GM19328 (cell line): ENCODE results near the gene ACTL8.

Experiments
- ATAC-seq: cut with Tn5 transposase; IDR thresholded peaks from one replicate; pipeline ENCODE4 v1.9.1; 2021; ENCODE audit warnings: mild to moderate bottlenecking, moderate library complexity; ENCODE audit not compliant: unreplicated experiment

Gene ACTL8

GRCh38 chr1:17798011-17798410 lies 42.9 kb downstream of the ACTL8 start:
- ATAC-seq = no peak

DNA sequence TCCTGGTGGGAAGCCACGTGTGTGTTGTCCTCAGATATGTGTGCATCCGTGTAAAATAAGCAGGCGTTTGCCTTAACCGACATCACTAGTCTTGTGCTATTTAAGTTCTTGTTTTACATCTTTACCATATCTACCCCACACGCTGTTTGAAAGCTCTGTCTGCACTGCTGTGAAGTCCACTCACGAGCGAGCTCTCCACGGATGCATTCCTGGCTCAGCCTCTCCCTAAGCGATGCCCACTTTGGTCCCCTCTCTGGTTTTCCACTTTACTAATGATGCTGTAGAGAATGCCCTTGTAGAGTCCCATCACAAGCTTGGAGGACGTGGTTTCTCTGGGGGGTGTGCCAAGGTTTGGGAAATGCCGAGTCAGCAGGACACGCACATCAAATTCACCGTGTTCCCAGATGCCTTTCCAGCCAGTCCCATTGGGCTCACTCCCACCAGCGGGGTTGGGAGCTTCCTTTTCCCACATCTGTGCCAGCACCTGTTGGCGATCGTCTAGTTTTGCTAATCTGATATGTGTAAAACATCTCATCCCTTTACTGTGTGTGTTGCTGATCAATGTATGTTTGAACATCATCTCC lies 43.8 kb downstream of the ACTL8 start:
- no peak for ATAC-seq

DNA sequence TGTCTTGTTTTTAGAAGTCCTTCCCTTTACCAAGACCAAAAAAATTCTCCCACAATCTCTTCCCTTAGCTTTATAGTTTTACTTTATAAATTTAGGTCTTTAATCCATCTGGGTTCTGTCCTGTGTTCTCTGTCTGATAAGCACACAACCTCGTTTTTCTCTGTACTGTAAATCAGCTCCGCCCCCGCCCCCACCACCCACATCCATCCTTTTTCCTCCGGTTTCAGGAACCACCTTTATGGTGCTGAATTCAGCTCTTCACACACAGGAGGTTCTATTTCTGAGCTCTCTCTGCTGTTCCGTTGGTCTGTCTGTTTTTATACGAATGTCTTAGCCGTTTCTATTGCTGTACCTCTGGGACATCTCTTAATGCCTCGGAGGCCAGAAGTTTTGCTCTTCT lies 44.5 kb downstream of the ACTL8 start:
- ATAC-seq = no peak

DNA sequence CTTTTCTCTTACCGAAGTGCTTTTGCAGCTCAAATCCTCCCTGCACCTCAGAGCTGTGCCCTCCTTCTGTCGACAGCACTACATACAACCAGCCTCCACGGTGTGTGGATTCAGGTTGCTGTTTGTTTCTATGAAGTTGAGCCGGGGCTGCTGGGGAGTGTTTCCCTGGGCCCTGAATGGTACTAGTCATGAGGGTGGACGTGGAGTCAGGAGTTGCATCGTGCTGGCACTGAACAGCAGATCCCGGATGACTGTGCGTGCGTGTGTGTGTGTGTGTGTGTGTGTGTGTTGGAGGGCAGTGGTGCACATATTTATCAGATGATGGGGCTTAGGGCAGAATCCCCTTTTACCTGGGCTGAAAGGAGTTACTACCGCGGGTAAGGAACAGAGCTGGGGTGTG lies 47.0 kb downstream of the ACTL8 start:
- no peak for ATAC-seq

DNA sequence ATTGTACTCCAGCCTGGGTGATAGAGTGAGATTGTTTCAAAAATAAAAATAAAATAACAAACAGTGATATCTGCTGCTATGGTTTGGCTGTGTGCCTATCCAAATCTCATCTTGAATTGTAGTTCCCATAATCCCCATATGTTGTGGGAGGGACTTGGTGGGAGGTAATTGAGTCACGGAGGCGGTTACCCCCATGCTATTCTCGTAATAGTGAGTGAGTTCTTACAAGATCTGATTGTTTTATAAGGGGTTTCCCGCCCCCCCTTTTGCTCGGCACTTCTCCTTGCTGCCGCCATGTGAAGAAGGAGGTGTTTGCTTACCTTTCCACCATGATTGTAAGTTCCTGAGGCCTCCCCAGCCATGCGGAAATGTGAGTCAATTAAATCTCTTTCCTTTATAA lies 47.8 kb downstream of the ACTL8 start:
- ATAC-seq = no peak

DNA sequence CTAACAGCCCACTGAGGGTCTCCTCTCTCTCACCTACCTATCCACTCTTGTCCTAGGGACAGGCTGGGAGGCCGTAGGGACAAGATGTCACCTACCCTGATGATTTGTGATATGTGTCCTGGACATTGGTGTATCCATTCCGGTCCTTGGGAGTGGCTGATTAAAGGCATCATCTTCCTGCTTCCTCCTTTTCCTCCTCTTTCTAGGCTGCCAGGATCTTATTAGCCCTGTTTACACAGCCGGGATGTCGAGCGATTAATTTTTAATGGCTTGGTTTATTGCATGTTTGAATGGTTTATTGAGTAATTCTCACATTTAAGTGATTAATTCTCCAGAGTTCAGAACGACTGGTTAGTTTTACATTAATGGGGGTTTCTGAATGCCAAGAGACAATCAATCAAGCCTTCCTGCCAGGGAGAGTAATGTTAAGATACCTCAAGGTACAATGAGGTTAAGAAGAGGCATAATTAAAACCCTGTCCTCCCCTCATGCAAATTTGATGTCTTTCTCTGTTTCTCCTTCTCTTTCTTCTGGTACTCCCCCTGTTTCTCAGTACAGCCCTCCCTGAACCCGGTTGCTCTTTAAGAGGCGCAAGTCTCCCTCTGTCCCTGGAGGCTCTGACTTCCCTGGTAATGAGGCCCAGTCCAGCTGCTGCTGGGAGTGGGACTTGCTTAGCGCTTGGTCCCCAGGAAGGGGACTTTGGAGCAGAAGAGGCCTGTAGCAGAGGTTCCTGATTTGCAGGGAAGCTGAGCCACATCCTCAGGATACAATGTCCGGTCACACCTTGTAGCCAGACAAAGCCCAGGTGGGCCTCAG lies 50.9 kb downstream of the ACTL8 start:
- ATAC-seq = no peak

DNA sequence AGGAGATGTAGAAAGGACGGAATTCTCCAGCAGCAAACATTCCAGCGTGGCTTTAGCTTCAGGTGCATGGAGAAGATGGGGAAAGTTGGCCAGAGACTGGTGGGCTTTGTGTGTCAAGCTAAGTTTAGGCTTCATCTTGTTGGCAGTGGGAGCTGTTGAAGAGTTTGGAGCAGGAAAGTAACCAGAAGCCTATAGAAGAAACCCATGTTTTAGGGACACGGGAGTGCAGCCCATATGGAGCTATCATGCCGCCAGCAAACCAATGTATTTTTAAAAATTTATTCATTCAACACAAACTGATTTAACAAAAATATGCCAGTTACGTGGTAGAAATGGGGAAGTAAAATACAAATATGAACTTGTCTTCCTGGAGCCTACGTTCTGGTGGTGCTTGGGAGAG lies 53.7 kb downstream of the ACTL8 start:
- no peak for ATAC-seq

- ATAC-seq = no peak
Measured at GRCh38 chr1:17810668-17811067, 55.5 kb downstream of the ACTL8 start.

DNA sequence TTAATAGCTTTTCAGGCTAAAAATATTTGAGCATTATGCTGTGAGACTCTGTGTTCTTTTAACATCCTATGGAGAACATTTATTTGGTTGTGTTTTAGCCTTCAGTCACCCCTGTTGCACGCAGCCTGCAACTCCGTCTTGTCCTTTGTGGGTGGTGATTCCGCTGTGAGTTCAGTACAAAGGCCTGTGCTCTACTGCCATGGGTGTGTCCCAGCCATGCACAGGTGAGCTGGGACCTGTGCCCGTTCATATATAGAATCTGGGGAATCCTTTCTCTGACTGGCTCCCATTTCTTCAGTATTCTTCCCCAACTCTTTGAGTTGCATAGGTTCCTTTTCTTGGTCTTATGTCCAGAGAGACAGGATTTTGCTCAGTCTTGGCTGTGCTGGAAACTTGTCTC lies 61.4 kb downstream of the ACTL8 start:
- ATAC-seq = no peak

DNA sequence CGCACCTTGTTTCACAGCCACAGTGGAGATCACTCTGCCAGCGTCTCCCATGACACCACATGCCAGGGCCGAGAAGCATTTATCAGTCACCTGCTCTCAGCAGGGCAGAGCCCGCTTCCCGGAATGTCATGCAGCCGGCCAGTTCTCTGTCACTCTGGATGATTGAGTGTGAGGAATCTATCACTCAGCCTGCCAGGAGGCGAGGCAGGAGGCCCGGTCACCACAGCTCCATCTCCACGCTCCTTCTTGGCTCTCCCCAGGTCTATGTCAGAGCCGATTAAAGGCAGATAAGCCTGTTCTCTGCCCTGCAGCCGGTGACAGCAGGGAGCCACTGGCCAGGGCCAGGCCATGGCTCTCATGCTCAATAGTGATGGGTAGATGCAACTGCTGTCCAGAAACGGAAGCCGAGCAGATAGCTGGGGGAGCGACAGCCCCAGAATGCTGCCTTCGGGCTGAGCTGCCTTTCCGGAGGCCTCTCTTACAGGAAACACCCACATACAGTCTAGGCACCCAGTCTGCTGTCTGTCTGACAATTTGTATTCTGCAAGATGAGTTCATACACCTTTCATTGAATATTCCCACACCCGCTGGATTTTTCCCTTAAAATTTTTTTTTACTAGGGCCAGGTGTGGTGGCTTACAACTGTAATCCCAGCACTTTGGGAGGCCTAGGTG lies 64.1 kb downstream of the ACTL8 start:
- ATAC-seq = no peak

DNA sequence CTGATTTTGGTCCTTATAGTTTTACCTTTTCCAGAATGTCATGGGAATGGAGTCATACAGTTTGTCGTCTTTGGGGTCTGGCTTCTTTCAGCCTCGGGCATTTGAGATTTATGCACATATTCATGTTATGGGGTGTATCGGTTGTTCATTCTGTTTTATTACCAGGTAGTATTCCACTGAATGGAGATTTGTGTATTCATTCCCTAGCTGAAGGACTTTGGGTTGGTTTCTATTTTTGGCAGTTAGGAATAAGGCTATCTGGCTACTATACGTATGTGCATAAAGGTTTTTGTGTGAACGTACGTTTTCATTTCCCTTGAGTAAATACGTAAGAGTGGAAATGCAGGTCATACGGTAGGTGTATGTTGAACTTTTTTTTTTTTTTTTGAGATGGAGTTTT lies 65.1 kb downstream of the ACTL8 start:
- ATAC-seq = no peak

GRCh38 chr1:17822741-17823426 lies 67.8 kb downstream of the ACTL8 start:
- no peak for ATAC-seq

DNA sequence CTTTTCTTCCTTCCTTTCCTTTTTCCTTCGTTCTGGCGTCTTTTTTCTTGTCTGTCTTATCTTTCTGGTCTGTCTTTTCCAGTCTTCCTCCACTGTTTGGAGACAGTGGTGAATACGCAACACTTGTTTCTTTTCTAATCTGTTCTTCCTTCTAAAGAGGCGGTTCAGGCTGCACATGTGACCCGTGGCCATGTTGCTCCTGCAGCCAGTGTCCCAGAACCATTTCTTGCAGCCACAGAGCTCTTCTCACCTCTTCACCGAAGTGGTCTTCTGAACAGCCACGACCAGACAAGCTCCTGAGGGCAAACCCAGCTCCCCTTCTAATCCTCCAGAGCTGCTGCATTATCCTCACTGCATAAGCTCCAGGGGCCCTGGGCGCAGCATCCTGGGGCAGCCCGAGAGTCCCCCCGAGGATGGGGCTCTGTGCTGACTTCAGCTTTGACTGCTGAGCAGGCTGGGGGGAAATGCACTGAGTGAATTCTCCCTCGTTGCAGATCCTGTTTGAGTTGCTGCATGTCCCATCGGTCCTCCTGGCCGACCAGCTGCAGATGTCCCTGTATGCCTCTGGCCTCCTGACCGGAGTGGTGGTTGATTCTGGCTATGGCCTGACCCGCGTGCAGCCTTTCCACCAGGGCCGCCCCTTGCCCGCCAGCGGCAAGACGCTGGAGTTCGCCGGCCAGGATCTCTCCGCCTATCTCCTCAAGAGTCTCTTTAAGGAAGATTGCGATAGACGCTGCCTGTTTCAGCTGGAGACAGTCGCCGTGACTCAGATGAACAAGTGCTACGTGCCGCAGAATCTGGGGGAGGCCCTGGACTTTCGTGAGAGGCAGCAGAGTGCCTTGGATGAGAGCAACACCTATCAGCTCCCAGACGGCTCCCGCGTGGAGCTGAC lies 70.4 kb downstream of the ACTL8 start:
- ATAC-seq = no peak

GRCh38 chr1:17826165-17826488 lies 71.0 kb downstream of the ACTL8 start:
- ATAC-seq = no peak

DNA sequence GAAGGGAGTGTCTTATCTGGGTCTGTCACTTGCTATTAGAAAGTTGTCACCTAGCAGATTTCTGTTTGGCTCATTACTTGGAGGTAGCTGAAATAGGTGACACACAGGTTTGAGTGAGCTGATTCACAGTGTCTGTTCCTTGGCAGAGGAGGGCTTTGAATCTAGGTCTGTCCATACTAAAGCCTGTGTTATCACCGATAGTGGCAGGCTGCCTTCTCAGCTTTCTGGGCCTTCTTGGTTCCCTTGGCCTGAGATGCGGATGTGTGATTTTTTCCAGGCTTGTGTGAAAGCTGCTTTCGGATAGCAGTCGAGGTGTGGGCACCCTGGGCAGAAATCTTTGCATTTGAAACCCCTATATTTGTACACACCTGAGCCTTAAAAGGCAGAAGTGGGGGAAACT lies 73.9 kb downstream of the ACTL8 start:
- ATAC-seq = no peak

DNA sequence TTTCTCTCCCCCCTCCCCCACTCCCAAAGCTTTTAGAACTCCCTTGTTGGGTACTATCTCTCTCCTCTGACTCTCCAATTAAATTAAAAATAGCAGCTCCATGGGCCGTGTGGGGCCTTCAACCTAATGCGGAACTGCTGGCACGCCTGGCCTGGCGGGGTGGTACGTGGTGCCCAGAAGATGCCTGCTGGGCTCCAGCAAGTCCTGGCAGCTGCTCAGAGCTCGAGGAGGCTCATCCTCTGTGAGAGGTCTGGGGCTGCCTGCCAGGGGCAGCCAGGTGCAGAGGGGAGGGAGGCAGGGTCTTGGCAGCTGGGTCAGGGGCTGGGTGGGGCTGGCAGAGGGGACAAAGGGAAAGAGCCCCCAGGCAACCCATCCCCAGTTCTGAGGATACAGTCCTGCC lies 74.4 kb downstream of the ACTL8 start:
- no peak for ATAC-seq

- no peak for ATAC-seq
Measured at GRCh38 chr1:17831597-17831996, 76.5 kb downstream of the ACTL8 start.

- ATAC-seq = no peak
Measured at GRCh38 chr1:17833661-17834501, 78.7 kb downstream of the ACTL8 start.

GRCh38 chr1:17834561-17835100 lies 79.5 kb downstream of the ACTL8 start:
- ATAC-seq = no peak
